Stimulated activated CD8-positive, alpha-beta memory T cell treated with anti-CD3 and anti-CD28 coated beads, Interleukin-15, amount 100 ng/mL, for 48 hours (primary cell): Measurements from ENCODE around the gene MLN.
A peak's percentile ranks its signal among the peaks of the same experiment; 100 is the strongest.

Experiments
- DNase-seq, 2 donors: peaks; one replicate each; pipeline ENCODE4 v3.0.0-alpha.2; 2020; ENCODE audit warnings: low read depth in 2 of 2

MLN gene

GRCh38 chr6:33813990-33814985 lies 10.5 kb upstream of the MLN start:
- DNase-seq, result no peak

- no peak for DNase-seq
Measured at GRCh38 chr6:33813246-33813904, 9.6 kb upstream of the MLN start.

- DNase-seq, result peak in 1 of 2 donors; percentile 2
Measured at GRCh38 chr6:33812669-33813068, 8.9 kb upstream of the MLN start.

GRCh38 chr6:33809594-33809993 lies 5.8 kb upstream of the MLN start:
- DNase-seq, result no peak

GRCh38 chr6:33808641-33809180 lies 4.9 kb upstream of the MLN start:
- DNase-seq, result no peak

GRCh38 chr6:33807606-33808005 lies 3.8 kb upstream of the MLN start:
- DNase-seq, result no peak

DNA sequence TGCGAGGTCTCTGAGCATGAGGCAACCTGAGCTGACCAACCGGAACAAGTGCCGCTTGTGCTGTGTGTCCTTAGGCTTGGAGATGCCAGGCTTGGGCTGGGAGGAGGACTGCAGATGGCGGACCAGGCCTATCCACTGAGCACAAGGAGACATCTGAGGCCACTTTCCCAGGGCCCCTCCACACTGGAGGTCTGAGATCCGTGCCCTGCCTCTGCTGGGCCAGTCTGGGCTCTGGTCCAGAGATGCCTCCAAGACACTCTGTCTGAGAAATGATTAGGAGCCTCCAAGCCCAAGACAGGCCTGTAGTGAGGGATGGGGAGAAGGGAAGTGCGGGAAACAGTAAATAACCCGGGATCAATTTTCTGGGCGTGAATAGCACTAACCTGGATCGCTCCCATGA lies 3.0 kb upstream of the MLN start:
- DNase-seq, result no peak

DNA sequence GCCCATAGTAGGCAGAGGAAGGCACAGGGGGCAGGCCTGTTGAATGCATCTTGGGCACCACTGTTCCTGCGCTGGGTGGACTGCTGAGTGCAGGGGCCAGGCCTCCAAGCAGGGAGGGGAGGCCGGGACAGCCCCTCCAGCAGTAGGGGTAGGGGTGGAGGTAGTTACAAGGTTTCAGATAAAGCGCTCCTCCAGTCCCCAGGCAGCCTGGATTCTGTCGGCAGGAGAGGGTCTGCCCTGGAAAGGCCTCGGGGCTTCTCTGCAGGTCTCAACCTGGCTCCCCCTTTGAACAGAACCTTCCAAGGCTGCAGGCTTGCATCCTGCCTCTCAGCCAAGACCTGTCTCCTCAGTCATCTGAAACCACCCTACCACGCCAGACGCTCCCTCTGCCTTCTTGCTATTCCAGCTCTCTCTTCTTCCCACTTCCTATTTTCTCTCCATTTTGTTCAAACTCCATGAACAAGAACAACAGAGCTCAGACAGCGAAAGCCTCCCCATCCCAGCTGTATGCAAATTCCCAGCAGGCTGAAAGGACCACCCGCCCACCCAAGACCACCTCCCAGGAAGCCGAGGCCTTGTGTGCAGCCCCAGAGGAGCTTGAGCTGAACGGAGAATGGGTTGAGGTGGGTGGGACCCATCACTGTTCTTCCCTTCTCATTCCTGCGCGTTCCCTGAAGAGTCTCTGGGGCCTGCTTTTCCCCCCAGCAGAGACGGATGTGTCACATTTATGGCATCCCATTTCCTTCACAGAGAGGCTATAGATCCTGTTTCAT lies 1.4 kb downstream of the MLN start:
- DNase-seq, result no peak

- no peak for DNase-seq
Measured at GRCh38 chr6:33801611-33802010, 2.2 kb downstream of the MLN start.

DNA sequence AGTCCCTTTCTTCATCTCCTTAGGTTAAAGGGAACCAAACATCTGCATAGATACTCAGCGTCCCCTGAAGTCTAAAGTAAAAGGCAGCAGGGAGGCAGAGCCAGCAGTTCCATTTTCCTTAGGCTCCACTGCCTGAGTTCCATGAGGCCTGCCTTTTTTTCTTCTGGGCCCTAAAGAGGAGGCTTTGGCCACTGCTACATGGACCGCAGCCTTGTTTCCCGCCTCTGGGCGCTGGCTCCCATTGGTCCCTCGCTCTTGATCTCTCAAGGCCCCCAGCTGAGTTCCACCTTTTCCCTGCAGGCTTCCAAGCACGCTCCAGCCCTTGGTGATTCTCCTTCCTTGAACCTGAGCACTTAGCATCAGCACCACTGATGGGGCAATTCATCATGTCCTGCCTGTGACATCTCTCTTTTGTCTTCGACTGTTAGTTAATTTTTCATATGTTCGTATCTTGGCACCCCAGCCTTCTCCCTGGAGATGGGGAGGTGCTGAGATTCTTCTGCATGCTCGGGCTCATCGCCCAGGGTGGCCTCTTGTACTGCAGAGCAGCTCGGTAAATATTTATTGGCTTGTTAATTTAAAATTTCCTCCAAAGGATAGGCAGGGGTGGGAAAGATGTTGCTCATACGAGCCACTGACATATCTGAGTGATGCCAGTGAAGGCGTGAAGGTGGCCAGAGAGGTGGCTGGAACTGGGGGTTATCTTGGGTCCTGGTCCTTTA lies 3.4 kb downstream of the MLN start:
- DNase-seq, result no peak

- DNase-seq, result no peak
Measured at GRCh38 chr6:33799454-33800113, 4.2 kb downstream of the MLN start.

- no peak for DNase-seq
Measured at GRCh38 chr6:33798343-33798848, 5.4 kb downstream of the MLN start.

- no peak for DNase-seq
Measured at GRCh38 chr6:33797626-33798342, 6.0 kb downstream of the MLN start.

DNA sequence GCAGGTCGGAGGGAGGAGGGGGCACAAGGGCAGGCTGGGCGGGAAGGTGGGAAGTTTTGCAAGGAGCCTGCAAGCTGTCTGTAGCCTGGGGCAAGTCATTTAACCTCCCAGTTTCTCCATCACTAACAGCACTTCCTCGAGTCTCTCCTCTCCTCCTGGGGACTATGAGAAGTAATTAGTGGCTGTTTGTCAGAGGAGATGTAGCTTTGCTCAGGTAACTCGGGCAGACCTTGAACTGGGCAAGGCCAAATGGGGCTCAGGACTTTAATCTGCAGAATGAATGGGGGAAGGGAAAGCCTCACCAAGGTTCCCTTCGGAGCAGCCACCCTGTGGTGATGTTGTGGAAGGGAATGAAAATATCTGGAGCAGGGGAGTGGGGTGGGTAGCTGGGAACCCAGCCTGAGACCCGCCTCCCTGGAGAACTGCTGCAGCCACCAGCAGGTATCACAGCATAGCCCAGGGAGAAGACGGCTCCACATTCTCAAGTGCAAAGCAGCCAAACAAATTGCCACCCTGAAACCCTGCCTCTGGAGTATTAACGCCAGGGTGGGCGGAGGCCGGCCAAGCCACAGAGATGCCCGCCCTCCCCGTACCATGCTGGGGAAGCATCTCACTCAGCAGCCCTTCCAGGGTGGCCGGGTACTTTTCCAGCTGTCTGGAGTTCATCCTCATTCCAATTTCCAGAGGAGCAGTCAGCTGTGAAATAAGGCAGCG lies 8.7 kb downstream of the MLN start:
- no peak for DNase-seq

DNA sequence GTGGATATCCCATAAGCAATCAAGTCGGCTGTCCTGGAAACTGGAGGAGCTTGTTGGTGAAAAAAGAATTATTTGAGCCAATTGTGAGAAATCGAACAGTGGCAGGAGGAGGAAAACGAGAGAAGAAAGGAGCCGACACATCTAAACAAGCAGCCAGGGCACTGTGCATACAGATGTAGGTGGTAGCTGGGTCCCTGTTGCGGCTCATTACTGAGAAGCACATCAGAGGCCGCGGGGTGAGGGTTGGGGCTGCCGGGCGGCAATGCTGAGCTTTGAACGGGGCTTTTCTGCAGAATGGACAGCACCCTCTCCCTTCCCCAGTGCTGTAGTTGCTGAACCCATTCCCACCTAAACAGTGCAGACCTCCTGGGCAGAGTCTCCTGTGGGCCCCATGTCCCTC lies 10.8 kb downstream of the MLN start:
- DNase-seq, result no peak

DNA sequence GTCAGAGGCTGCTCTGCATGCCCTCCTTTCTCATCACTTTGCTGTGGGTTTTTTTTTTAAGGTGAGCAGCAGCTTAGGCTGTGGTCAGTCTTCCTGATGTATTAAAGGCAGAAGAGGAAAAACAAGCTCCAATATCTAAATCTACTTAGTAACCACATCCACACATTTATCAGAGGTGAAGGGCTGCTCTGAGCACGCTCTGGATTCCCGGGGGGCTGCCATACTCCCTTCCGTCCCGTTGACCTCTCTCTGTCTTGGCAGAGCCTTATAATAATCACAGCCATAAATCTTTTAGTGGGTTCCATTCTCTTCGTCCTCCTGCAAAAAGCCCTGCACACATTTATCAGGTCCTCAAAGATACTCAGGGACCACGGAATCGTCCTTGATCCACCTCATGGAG lies 12.2 kb downstream of the MLN start:
- DNase-seq, result no peak

GRCh38 chr6:33790910-33791309 lies 12.9 kb downstream of the MLN start:
- DNase-seq, result no peak

- no peak for DNase-seq
Measured at GRCh38 chr6:33790379-33790778, 13.4 kb downstream of the MLN start.

GRCh38 chr6:33789550-33789895 lies 14.3 kb downstream of the MLN start:
- DNase-seq, result no peak
